Left ventricle myocardium superior (tissue), 1 donor: Measurements from ENCODE around the gene ATP5F1E. TPM values are rescaled to one million over a fixed set of nuclear protein-coding genes. Genes with fewer than 3 reads are reported as not detected.

Experiments used
- ATAC-seq: fragments of 200-7000 bp; cut with Tn5 transposase; one replicate; pipeline ENCODE4 v1.9.1; 2020; ENCODE audit warnings: mild to moderate bottlenecking, moderate library complexity
- DNase-seq: peaks from one replicate; pipeline ENCODE4 v3.0.0-alpha.2; 2020
- intact Hi-C: fragments of 100-400 bp; cut with micrococcal nuclease; formaldehyde crosslinking; loops from one replicate; pipeline ENCODE4 v1.11.0; 2022
- total RNA-seq: library from RNA; stranded (reverse); fragmentation: NEBNext Ultra II Directional; extraction: Animal tissue kit (Norgen Biotek cat#: 25700); gene quantifications from one replicate; pipeline ENCODE4 v1.2.1, GENCODE V29; 2021
- donor health status: DM: no; HTN: yes; CAD: no; lungs with severe emphysema.

The ATP5F1E gene
- total RNA-seq, 1 donor from 2014 or later = 128 TPM

GRCh38 chr20:59010995-59011873 is 20.9 kb downstream of the ATP5F1E start:
- ATAC-seq (no peak), DNase-seq (peak; percentile 38)
- intact Hi-C loops = no loop called here

- ATAC-seq = no peak
- no peak for DNase-seq
- intact Hi-C loops = no loop called here
Observed at GRCh38 chr20:59010321-59010994, 21.7 kb downstream of the ATP5F1E start.

GRCh38 chr20:59008715-59009336 is 23.3 kb downstream of the ATP5F1E start:
- DNase-seq (no peak), ATAC-seq (no peak)
- intact Hi-C loops = no loop called here

- ATAC-seq (peak; percentile 4), DNase-seq (peak; percentile 64)
- intact Hi-C loops = no loop called here
Observed at GRCh38 chr20:59007665-59008511, 24.2 kb downstream of the ATP5F1E start.

GRCh38 chr20:59006864-59007664 is 25.1 kb downstream of the ATP5F1E start, which contains the start of gene CTSZ:
TSS of gene CTSZ (minus strand) at chr20:59007254. CDS start at chr20:59007128, 126 bp downstream.
- ATAC-seq (peak; percentile 87), DNase-seq (peak; percentile 86)
- intact Hi-C loops = no loop called here

GRCh38 chr20:59006167-59006863 is 25.8 kb downstream of the ATP5F1E start:
- ATAC-seq (peak; percentile 6), DNase-seq (peak; percentile 56)
- intact Hi-C loops = no loop called here

- intact Hi-C loops = no loop called here
- ATAC-seq = no peak
- DNase-seq = no peak
Observed at GRCh38 chr20:59005523-59006166, 26.5 kb downstream of the ATP5F1E start.

- ATAC-seq (peak; percentile 53), DNase-seq (peak; percentile 69)
- intact Hi-C loops = no loop called here
Observed at GRCh38 chr20:59004763-59005522, 27.2 kb downstream of the ATP5F1E start.

GRCh38 chr20:59004493-59004762 is 27.7 kb downstream of the ATP5F1E start:
- peak; percentile 74 for DNase-seq
- intact Hi-C loops = no loop called here
- no peak for ATAC-seq

- DNase-seq = no peak
- ATAC-seq = no peak
- intact Hi-C loops = no loop called here
Observed at GRCh38 chr20:59003836-59004492, 28.2 kb downstream of the ATP5F1E start.

GRCh38 chr20:59002874-59003399 is 29.2 kb downstream of the ATP5F1E start:
- DNase-seq = no peak
- intact Hi-C loops = no loop called here
- ATAC-seq = no peak

- DNase-seq (no peak), ATAC-seq (no peak)
- intact Hi-C loops = no loop called here
Observed at GRCh38 chr20:59002388-59002787, 29.7 kb downstream of the ATP5F1E start.

GRCh38 chr20:59001449-59002171 is 30.5 kb downstream of the ATP5F1E start:
- intact Hi-C loops = no loop called here
- no peak for DNase-seq
- no peak for ATAC-seq

- no peak for ATAC-seq
- intact Hi-C loops = no loop called here
- no peak for DNase-seq
Observed at GRCh38 chr20:59001068-59001448, 31.1 kb downstream of the ATP5F1E start.

- no peak for DNase-seq
- no peak for ATAC-seq
- intact Hi-C loops = no loop called here
Observed at GRCh38 chr20:59000326-59000725, 31.8 kb downstream of the ATP5F1E start.
